RWPE2 (cell line): ENCODE data around the gene DNAJB1.

Experiments used
- ATAC-seq: fragments of 200-7000 bp; cut with Tn5 transposase; 3 replicates; pipeline ENCODE4 v1.9.1; 2021; ENCODE audit warnings: low read depth
- DNase-seq: peaks from one replicate; pipeline ENCODE4 v3.0.0-alpha.2; 2020; ENCODE audit warnings: low spot score
- H3K27ac ChIP-seq: fragments of 450-650 bp; 2 replicates; pipeline ENCODE4 v1.5.1; 2017; ENCODE audit warnings: mild to moderate bottlenecking; ENCODE audit not compliant: poor library complexity, severe bottlenecking
- H3K27me3 ChIP-seq: fragments of 250-450 bp; sonication (Bioruptor Pico); 2 replicates; pipeline ENCODE4 v1.5.1; 2021; ENCODE audit warnings: mild to moderate bottlenecking, moderate library complexity; ENCODE audit not compliant: insufficient read depth, poor library complexity, severe bottlenecking
- H3K36me3 ChIP-seq: fragments of 250-450 bp; sonication (Bioruptor Pico); 2 replicates; pipeline ENCODE4 v1.5.1; 2020; ENCODE audit warnings: low read depth, mild to moderate bottlenecking, moderate library complexity
- H3K4me1 ChIP-seq: fragments of 250-450 bp; sonication (Bioruptor Pico); 2 replicates; pipeline ENCODE4 v1.5.1; 2021; ENCODE audit warnings: mild to moderate bottlenecking, moderate library complexity; ENCODE audit not compliant: insufficient read depth, poor library complexity, severe bottlenecking
- H3K4me3 ChIP-seq: fragments of 250-450 bp; sonication (Bioruptor Pico); 2 replicates; pipeline ENCODE4 v1.5.1; 2021; ENCODE audit warnings: mild to moderate bottlenecking, moderate library complexity; ENCODE audit not compliant: severe bottlenecking
- H3K9me3 ChIP-seq: fragments of 250-450 bp; sonication (Bioruptor Pico); 2 replicates; pipeline ENCODE4 v1.5.1; 2021; ENCODE audit warnings: mild to moderate bottlenecking, moderate library complexity; ENCODE audit not compliant: severe bottlenecking
- TF ChIP-seq, protein P1 (sequence below): fragments of 450-650 bp; IDR thresholded peaks from one replicate; pipeline ENCODE4 v1.5.1; 2017; ENCODE audit warnings: mild to moderate bottlenecking, moderate library complexity; ENCODE audit not compliant: poor library complexity, severe bottlenecking

Gene DNAJB1

GRCh38 chr19:14512406-14512961 is 5.7 kb downstream of the DNAJB1 start:
- Histone ChIP-seq H3K9me3 (no peaks in the 10 kb centered on the region), H3K27me3 (no peaks in the 10 kb centered on the region), H3K4me3 (no peak overlapping the region), H3K4me1 (peaks cover 17% of the 10 kb centered on the region), H3K27ac (peak overlapping the region; percentile 98), H3K36me3 (peaks cover 35% of the 10 kb centered on the region)
- TF ChIP-seq, protein P1, sequence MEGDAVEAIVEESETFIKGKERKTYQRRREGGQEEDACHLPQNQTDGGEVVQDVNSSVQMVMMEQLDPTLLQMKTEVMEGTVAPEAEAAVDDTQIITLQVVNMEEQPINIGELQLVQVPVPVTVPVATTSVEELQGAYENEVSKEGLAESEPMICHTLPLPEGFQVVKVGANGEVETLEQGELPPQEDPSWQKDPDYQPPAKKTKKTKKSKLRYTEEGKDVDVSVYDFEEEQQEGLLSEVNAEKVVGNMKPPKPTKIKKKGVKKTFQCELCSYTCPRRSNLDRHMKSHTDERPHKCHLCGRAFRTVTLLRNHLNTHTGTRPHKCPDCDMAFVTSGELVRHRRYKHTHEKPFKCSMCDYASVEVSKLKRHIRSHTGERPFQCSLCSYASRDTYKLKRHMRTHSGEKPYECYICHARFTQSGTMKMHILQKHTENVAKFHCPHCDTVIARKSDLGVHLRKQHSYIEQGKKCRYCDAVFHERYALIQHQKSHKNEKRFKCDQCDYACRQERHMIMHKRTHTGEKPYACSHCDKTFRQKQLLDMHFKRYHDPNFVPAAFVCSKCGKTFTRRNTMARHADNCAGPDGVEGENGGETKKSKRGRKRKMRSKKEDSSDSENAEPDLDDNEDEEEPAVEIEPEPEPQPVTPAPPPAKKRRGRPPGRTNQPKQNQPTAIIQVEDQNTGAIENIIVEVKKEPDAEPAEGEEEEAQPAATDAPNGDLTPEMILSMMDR: no peak
- ATAC-seq: no peak
- DNase-seq: no peak

DNA sequence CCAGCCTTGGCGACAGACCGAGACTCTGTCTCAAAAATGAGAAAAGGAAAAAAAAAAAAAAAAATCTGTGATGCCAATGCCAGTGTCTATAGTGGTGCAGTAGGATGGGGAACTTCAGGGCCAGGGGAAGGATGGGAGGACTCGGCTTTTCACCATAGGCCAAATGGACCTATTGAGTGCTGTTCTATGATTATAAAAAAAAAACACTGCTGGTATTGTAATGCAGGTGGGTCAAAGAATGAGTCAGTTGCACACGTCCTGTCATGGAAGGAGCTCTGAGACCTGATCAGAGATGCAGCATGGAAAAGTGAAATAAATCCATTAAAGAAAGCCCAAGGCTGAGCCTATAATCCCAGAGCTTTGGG is 7.0 kb downstream of the DNAJB1 start:
- no peak overlapping the region for H3K4me3 ChIP-seq
- H3K4me1 ChIP-seq: peaks cover 28% of the 10 kb centered on the region
- TF ChIP-seq, protein P1: no peak
- H3K36me3 ChIP-seq: peaks cover 25% of the 10 kb centered on the region
- no peaks in the 10 kb centered on the region for H3K9me3 ChIP-seq
- no peaks in the 10 kb centered on the region for H3K27me3 ChIP-seq
- DNase-seq: no peak
- ATAC-seq: no peak
- H3K27ac ChIP-seq: peak overlapping the region; percentile 98

DNA sequence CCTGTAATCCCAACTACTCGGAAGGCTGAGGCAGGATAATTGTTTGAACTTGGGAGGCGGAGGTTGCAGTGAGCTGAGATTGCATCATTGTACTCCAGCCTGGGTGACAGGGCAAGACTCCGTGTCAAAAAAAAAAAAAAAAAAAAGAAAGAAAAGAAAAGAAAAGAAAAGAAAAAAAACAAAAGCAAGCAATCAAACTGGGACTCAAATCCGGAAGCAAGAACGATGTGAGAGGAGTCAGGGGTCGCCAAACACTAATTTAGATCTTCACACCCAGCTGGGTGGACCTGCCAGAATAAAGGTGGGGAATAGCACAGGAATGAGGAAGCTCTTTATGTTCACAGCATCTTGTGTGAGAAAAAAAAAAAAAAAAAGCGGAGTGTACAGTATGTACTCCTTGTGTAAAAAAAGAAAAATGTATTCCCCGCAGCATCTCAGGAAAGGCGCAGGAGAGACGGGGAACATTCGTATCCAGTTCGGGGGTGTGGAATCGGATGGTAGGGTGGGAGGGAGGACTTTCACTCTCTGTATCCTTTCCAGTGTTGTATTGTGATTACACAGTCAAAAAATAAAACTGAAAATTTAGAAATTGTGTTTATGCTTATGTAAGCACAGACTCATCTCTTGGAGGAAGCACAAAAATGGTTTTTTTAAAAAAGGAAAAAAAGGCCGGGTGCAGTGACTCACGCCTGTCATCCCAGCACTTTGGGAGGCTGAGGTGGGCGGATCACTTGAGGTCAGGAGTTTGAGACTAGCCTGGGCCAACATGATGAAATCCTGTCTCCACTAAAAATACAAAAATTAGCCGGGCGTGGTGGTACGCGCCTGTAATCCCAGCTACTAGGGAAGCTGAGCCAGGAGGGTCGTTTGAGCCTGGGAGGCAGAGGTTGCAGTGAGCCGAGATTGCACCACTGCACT is 7.6 kb downstream of the DNAJB1 start:
- H3K27me3 ChIP-seq: no peaks in the 10 kb centered on the region
- DNase-seq (no peak), ATAC-seq (peak; percentile 41)
- peaks cover 34% of the 10 kb centered on the region for H3K4me1 ChIP-seq
- peaks cover 18% of the 10 kb centered on the region for H3K36me3 ChIP-seq
- H3K9me3 ChIP-seq: no peaks in the 10 kb centered on the region
- H3K4me3 ChIP-seq: no peak overlapping the region
- TF ChIP-seq, protein P1: no peak
- H3K27ac ChIP-seq: peak overlapping the region; percentile 98

- Histone ChIP-seq H3K36me3 (no peaks in the 10 kb centered on the region), H3K27ac (peak overlapping the region; percentile 98), H3K4me3 (no peak overlapping the region), H3K4me1 (peaks cover 47% of the 10 kb centered on the region), H3K27me3 (no peaks in the 10 kb centered on the region), H3K9me3 (no peaks in the 10 kb centered on the region)
- DNase-seq (no peak), ATAC-seq (no peak)
- TF ChIP-seq, protein P1: no peak
Measured at GRCh38 chr19:14507704-14508542, 10.3 kb downstream of the DNAJB1 start.
